H9 (cell line): Measurements from ENCODE around the gene PRB3. TPM values are rescaled to one million over a fixed set of nuclear protein-coding genes. Genes with fewer than 3 reads are reported as not detected.

Experiments used
- DNase-seq: peaks from one replicate; pipeline ENCODE4 v3.0.0-alpha.2; 2017
- H2AFZ ChIP-seq: one replicate; pipeline ENCODE4 v1.6.1; 2013; ENCODE audit warnings: mild to moderate bottlenecking, low read length, control low read depth, moderate library complexity
- H2AK5ac ChIP-seq: 2 replicates; pipeline ENCODE4 v1.6.1; 2013; ENCODE audit warnings: low read length, control low read depth, mixed read lengths; ENCODE audit not compliant: insufficient read length
- H2BK120ac ChIP-seq: one replicate; pipeline ENCODE4 v1.6.1; 2013; ENCODE audit warnings: low read depth, mild to moderate bottlenecking, low read length, control low read depth, inconsistent platforms; ENCODE audit not compliant: poor library complexity, severe bottlenecking
- H2BK12ac ChIP-seq: 2 replicates; pipeline ENCODE4 v1.6.1; 2013; ENCODE audit warnings: low read length, control low read depth, mixed read lengths, low read depth; ENCODE audit not compliant: insufficient read length
- H2BK15ac ChIP-seq: 2 replicates; pipeline ENCODE4 v1.6.1; 2013; ENCODE audit warnings: low read depth, low read length, control low read depth
- H2BK20ac ChIP-seq: one replicate; pipeline ENCODE4 v1.6.1; 2013; ENCODE audit warnings: low read depth, mild to moderate bottlenecking, low read length, control low read depth, inconsistent platforms; ENCODE audit not compliant: poor library complexity, severe bottlenecking
- H2BK5ac ChIP-seq: 2 replicates; pipeline ENCODE4 v1.6.1; 2013; ENCODE audit warnings: low read length, control low read depth, mixed read lengths; ENCODE audit not compliant: insufficient read length
- H3K14ac ChIP-seq: 2 replicates; pipeline ENCODE4 v1.6.1; 2013; ENCODE audit warnings: low read length, control low read depth; ENCODE audit not compliant: insufficient read depth
- H3K18ac ChIP-seq: 2 replicates; pipeline ENCODE4 v1.6.1; 2013; ENCODE audit warnings: low read depth, mild to moderate bottlenecking, mixed read lengths, low read length, control low read depth; ENCODE audit not compliant: insufficient read length
- H3K23ac ChIP-seq: 2 replicates; pipeline ENCODE4 v1.6.1; 2013; ENCODE audit warnings: low read length, control low read depth, mixed read lengths, low read depth; ENCODE audit not compliant: insufficient read length
- H3K23me2 ChIP-seq: 2 replicates; pipeline ENCODE4 v1.6.1; 2013; ENCODE audit warnings: low read depth, mild to moderate bottlenecking, mixed read lengths, low read length, control low read depth; ENCODE audit not compliant: insufficient read length, poor library complexity, severe bottlenecking
- H3K27ac ChIP-seq: 2 replicates; pipeline ENCODE4 v1.5.1; 2013; ENCODE audit warnings: low read length, control low read depth, mixed read lengths, low read depth; ENCODE audit not compliant: insufficient read length
- H3K27me3 ChIP-seq: 2 replicates; pipeline ENCODE4 v1.6.1; 2013; ENCODE audit warnings: low read length, control low read depth, inconsistent platforms; ENCODE audit not compliant: insufficient read depth
- H3K4ac ChIP-seq: 2 replicates; pipeline ENCODE4 v1.6.1; 2013; ENCODE audit warnings: low read depth, mild to moderate bottlenecking, control low read depth, inconsistent platforms, low read length, moderate library complexity
- H3K4me1 ChIP-seq: 2 replicates; pipeline ENCODE4 v1.6.1; 2013; ENCODE audit warnings: low read length, control low read depth, inconsistent platforms; ENCODE audit not compliant: insufficient read depth
- H3K4me2 ChIP-seq: 2 replicates; pipeline ENCODE4 v1.6.1; 2013; ENCODE audit warnings: low read length, control low read depth, mixed read lengths; ENCODE audit not compliant: insufficient read length, insufficient read depth
- H3K56ac ChIP-seq: 2 replicates; pipeline ENCODE4 v1.6.1; 2013; ENCODE audit warnings: low read depth, mild to moderate bottlenecking, mixed read lengths, low read length, control low read depth; ENCODE audit not compliant: insufficient read length
- H3K79me1 ChIP-seq: 2 replicates; pipeline ENCODE4 v1.6.1; 2013; ENCODE audit warnings: low read depth, mild to moderate bottlenecking, moderate library complexity, low read length, control low read depth, inconsistent platforms; ENCODE audit not compliant: insufficient read depth, poor library complexity, severe bottlenecking
- H3K79me2 ChIP-seq: 2 replicates; pipeline ENCODE4 v1.6.1; 2013; ENCODE audit warnings: low read length, control low read depth, inconsistent platforms; ENCODE audit not compliant: insufficient read depth
- H3K9ac ChIP-seq: 2 replicates; pipeline ENCODE4 v1.6.1; 2013; ENCODE audit warnings: low read length, control low read depth, mixed read lengths; ENCODE audit not compliant: insufficient read length; ENCODE audit errors: extremely low read depth
- H3K9me3 ChIP-seq: one replicate; pipeline ENCODE4 v1.6.1; 2013; ENCODE audit warnings: low read depth, low read length, inconsistent platforms; ENCODE audit not compliant: control insufficient read depth
- H3T11ph ChIP-seq: one replicate; pipeline ENCODE4 v1.6.1; 2013; ENCODE audit warnings: mild to moderate bottlenecking, low read length, control low read depth, inconsistent platforms
- H4K20me1 ChIP-seq: one replicate; pipeline ENCODE4 v1.6.1; 2013; ENCODE audit not compliant: control insufficient read depth, insufficient read length, insufficient read depth
- H4K5ac ChIP-seq: 2 replicates; pipeline ENCODE4 v1.6.1; 2013; ENCODE audit warnings: low read depth, mild to moderate bottlenecking, mixed read lengths, low read length, control low read depth; ENCODE audit not compliant: insufficient read length
- H4K8ac ChIP-seq: replicated peaks from 2 replicates; pipeline ENCODE4 v1.6.1; 2013; ENCODE audit warnings: low read length, control low read depth, mixed read lengths, low read depth; ENCODE audit not compliant: insufficient read length
- H4K91ac ChIP-seq: 2 replicates; pipeline ENCODE4 v1.6.1; 2013; ENCODE audit warnings: low read depth, mild to moderate bottlenecking, moderate library complexity, mixed read lengths, low read length, control low read depth; ENCODE audit not compliant: insufficient read length
- H3K27ac Mint-ChIP-seq, 3 experiments: 2 replicates in 2 of 3; 3 replicates in 1 of 3; pipeline ENCODE4 v1.8.0; 2020 to 2021; ENCODE audit warnings: mixed read lengths in 3 of 3, mild to moderate bottlenecking in 1 of 3, moderate library complexity in 1 of 3
- H3K27me3 Mint-ChIP-seq: 2 replicates; pipeline ENCODE4 v1.8.0; 2021; ENCODE audit warnings: low read depth, mild to moderate bottlenecking, moderate library complexity, mixed read lengths
- H3K36me3 Mint-ChIP-seq, 3 experiments: 2 replicates in 2 of 3; 3 replicates in 1 of 3; pipeline ENCODE4 v1.8.0; 2020 to 2021; ENCODE audit warnings: low read depth in 3 of 3, mixed read lengths in 3 of 3; ENCODE audit not compliant: insufficient read depth in 1 of 3
- H3K4me1 Mint-ChIP-seq, 2 experiments: 2 replicates each; pipeline ENCODE4 v1.8.0; 2020; ENCODE audit warnings: mixed read lengths in 2 of 2
- H3K4me3 Mint-ChIP-seq, 2 experiments: 2 replicates in 1 of 2; 3 replicates in 1 of 2; pipeline ENCODE4 v1.8.0; 2020 to 2021; ENCODE audit warnings: mild to moderate bottlenecking in 2 of 2, mixed read lengths in 2 of 2, moderate library complexity in 1 of 2
- H3K9me3 Mint-ChIP-seq, 2 experiments: 2 replicates in 1 of 2; 3 replicates in 1 of 2; pipeline ENCODE4 v1.8.0; 2020; ENCODE audit warnings: mild to moderate bottlenecking in 2 of 2, mixed read lengths in 2 of 2, moderate library complexity in 1 of 2
- WGBS: extraction: QIAGEN DNeasy Blood & Tissue Kit; methylation state at CpG from one replicate; pipeline ENCODE4 v1.1.7; 2013; ENCODE audit warnings: missing lambda C conversion rate, low lambda C conversion rate, mixed read lengths; ENCODE audit not compliant: insufficient read length; ENCODE audit errors: extremely low coverage; 5-methylcytosine and 5-hydroxymethylcytosine counted together
- total RNA-seq: library from RNA; stranded (reverse); gene quantifications from 2 replicates; pipeline ENCODE4 v1.2.1, GENCODE V29; 2021
- TF ChIP-seq, protein P1 (sequence below): fragments of 200-600 bp; sonication (generic); conservative IDR thresholded peaks from 3 replicates; pipeline ENCODE4 v1.8.0; 2021; ENCODE audit warnings: antibody characterized with exemption, mild to moderate bottlenecking

The PRB3 gene
- total RNA-seq, 1 experiment from 2014 or later, result 1.6 TPM

DNA sequence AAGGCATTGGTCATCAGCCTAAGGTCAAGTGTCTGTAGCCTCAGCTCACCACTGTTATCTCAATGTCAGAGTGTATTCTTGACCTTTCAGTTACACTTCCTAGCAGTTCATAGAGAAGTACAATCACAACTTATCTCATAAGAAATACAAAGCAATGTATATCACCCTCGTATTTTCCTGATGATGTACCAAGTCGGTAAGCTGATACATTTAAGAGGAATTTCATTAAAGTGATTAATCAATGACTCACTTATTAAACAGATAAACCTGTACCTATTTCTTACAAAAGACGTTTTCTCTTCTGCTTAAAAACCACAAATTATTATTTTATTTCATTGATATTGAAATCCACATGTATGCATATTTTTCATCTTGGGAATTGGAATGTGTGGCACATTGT, 3.9 kb upstream of the PRB3 start:
- no peaks in the 10 kb centered on the region for H3K23me2 ChIP-seq
- H2BK15ac ChIP-seq, result no peak overlapping the region
- H3K4me1 ChIP-seq, result no peaks in the 10 kb centered on the region
- TF ChIP-seq, protein P1, sequence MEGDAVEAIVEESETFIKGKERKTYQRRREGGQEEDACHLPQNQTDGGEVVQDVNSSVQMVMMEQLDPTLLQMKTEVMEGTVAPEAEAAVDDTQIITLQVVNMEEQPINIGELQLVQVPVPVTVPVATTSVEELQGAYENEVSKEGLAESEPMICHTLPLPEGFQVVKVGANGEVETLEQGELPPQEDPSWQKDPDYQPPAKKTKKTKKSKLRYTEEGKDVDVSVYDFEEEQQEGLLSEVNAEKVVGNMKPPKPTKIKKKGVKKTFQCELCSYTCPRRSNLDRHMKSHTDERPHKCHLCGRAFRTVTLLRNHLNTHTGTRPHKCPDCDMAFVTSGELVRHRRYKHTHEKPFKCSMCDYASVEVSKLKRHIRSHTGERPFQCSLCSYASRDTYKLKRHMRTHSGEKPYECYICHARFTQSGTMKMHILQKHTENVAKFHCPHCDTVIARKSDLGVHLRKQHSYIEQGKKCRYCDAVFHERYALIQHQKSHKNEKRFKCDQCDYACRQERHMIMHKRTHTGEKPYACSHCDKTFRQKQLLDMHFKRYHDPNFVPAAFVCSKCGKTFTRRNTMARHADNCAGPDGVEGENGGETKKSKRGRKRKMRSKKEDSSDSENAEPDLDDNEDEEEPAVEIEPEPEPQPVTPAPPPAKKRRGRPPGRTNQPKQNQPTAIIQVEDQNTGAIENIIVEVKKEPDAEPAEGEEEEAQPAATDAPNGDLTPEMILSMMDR, result no peak
- no peak overlapping the region for H3K56ac ChIP-seq
- H2AK5ac ChIP-seq, result no peak overlapping the region
- H3K79me1 ChIP-seq, result no peaks in the 10 kb centered on the region
- no peak overlapping the region for H3K18ac ChIP-seq
- no peaks in the 10 kb centered on the region for H3K9me3 ChIP-seq
- no peak overlapping the region for H3T11ph ChIP-seq
- H3K27me3 Mint-ChIP-seq, result no peaks in the 10 kb centered on the region
- H4K91ac ChIP-seq, result no peak overlapping the region
- DNase-seq, result no peak
- no peaks in the 10 kb centered on the region for H3K4me1 Mint-ChIP-seq
- H2BK5ac ChIP-seq, result no peak overlapping the region
- no peak overlapping the region for H2AFZ ChIP-seq
- H3K9ac ChIP-seq, result no peak overlapping the region
- WGBS, result no CpG with 5 or more reads among the region's 3 CpGs
- no peaks in the 10 kb centered on the region for H3K27me3 ChIP-seq
- no peak overlapping the region for H4K5ac ChIP-seq
- no peaks in the 10 kb centered on the region for H3K36me3 Mint-ChIP-seq
- H3K79me2 ChIP-seq, result no peaks in the 10 kb centered on the region
- H4K8ac ChIP-seq, result no peak overlapping the region
- no peak overlapping the region for H2BK120ac ChIP-seq
- H3K4ac ChIP-seq, result no peak overlapping the region
- no peak overlapping the region for H3K4me3 Mint-ChIP-seq
- H4K20me1 ChIP-seq, result no peaks in the 10 kb centered on the region
- H3K9me3 Mint-ChIP-seq, result no peaks in the 10 kb centered on the region
- H3K4me2 ChIP-seq, result no peak overlapping the region
- H3K27ac ChIP-seq, result no peak overlapping the region
- H3K14ac ChIP-seq, result no peak overlapping the region
- H2BK20ac ChIP-seq, result no peak overlapping the region
- no peak overlapping the region for H2BK12ac ChIP-seq
- H3K27ac Mint-ChIP-seq, result peak overlapping the region in 1 of 3 experiments; percentile 36; a peak in 1 of 7 replicates
- no peak overlapping the region for H3K23ac ChIP-seq
